Measurements from ENCODE around the gene CAAP1. TPM values are rescaled to one million over a fixed set of nuclear protein-coding genes. Genes with fewer than 3 reads are reported as not detected.
"Not testable (repeated sequence)": the region's sequence is repeated elsewhere in the genome, so short reads cannot be mapped to it uniquely, and the experiment has no call there.

CAAP1 gene
- total RNA-seq, 1 donor = 19.0 TPM

- no peak for DNase-seq (ENCODE audit: low read depth)
- TF ChIP-seq CTCF (IDR thresholded peaks at IDR 0.05; ENCODE audit: insufficient read depth, low read length) = no peak
- no peak overlapping the region for H3K4me3 ChIP-seq (ENCODE audit: low read depth, low read length)
Measured at GRCh38 chr9:26888271-26888670, 4.3 kb downstream of the CAAP1 start.

GRCh38 chr9:26882154-26882553 is 10.4 kb downstream of the CAAP1 start:
- no peak for TF ChIP-seq CTCF (IDR thresholded peaks at IDR 0.05; ENCODE audit: insufficient read depth, low read length)
- H3K4me3 ChIP-seq (ENCODE audit: low read depth, low read length) = no peak overlapping the region
- no peak for DNase-seq (ENCODE audit: low read depth)

- no peak overlapping the region for H3K4me3 ChIP-seq (ENCODE audit: low read depth, low read length)
- DNase-seq (ENCODE audit: low read depth) = no peak
- TF ChIP-seq CTCF (IDR thresholded peaks at IDR 0.05; ENCODE audit: insufficient read depth, low read length) = no peak
Measured at GRCh38 chr9:26880262-26880661, 12.3 kb downstream of the CAAP1 start.

- not testable (repeated sequence) for H3K4me3 ChIP-seq (ENCODE audit: low read depth, low read length); DNase-seq (ENCODE audit: low read depth)
Measured at GRCh38 chr9:26875155-26875554, 17.4 kb downstream of the CAAP1 start.

- peak; percentile 43 for DNase-seq (ENCODE audit: low read depth)
- no peak for TF ChIP-seq CTCF (IDR thresholded peaks at IDR 0.05; ENCODE audit: insufficient read depth, low read length)
- H3K4me3 ChIP-seq (ENCODE audit: low read depth, low read length) = no peak overlapping the region
Measured at GRCh38 chr9:26870292-26870691, 22.3 kb downstream of the CAAP1 start.

GRCh38 chr9:26863074-26863473 is 29.5 kb downstream of the CAAP1 start:
- peak; percentile 52 for TF ChIP-seq CTCF (IDR thresholded peaks at IDR 0.05; ENCODE audit: insufficient read depth, low read length)
- DNase-seq (ENCODE audit: low read depth) = peak; percentile 48
- no peak overlapping the region for H3K4me3 ChIP-seq (ENCODE audit: low read depth, low read length)

GRCh38 chr9:26856413-26857032 is 36.1 kb downstream of the CAAP1 start:
- peak; percentile 72 for DNase-seq (ENCODE audit: low read depth)
- peak; percentile 60 for TF ChIP-seq CTCF (IDR thresholded peaks at IDR 0.05; ENCODE audit: insufficient read depth, low read length)

More at GRCh38 chr9:26856413-26857032, 36.1 kb downstream of the CAAP1 start:
- H3K4me3 ChIP-seq (ENCODE audit: low read depth, low read length) = no peak overlapping the region

Data from fibroblast of the aortic adventitia (primary cell).